DMS153 treated with DMSO at 0.1 percent for 48 hours (cell line): ENCODE data around the gene APOB.

ENCODE experiments used
- DNase-seq: peaks from one replicate; lab custom pipeline; 2025; ENCODE audit not compliant: unreplicated experiment; lab: John Stamatoyannopoulos, UW

The APOB gene

GRCh38 chr2:20986024-20986939 lies 57.6 kb downstream of the APOB start:
- DNase-seq, result no peak

DNA sequence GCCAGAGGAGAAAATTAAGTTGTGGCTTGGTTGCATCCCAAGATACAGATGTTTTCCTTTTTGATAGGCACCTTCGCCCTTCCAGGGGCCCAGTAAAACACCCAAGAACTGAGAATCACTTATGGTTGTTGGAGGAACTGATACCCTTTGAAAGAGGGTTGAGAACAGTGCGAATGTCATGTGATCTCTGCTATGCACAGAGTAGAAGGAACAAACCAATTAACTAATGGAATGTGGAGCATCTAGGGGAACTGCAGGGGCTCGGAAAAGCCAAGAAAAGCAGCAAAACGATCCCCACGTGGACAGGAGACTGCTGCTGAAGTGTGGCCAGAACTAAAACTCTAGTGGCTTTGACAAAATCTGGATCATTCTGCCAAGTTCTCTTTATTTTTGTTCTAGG lies 58.8 kb downstream of the APOB start:
- DNase-seq, result no peak

- DNase-seq, result no peak
Measured at GRCh38 chr2:20984408-20984807, 59.5 kb downstream of the APOB start.

DNA sequence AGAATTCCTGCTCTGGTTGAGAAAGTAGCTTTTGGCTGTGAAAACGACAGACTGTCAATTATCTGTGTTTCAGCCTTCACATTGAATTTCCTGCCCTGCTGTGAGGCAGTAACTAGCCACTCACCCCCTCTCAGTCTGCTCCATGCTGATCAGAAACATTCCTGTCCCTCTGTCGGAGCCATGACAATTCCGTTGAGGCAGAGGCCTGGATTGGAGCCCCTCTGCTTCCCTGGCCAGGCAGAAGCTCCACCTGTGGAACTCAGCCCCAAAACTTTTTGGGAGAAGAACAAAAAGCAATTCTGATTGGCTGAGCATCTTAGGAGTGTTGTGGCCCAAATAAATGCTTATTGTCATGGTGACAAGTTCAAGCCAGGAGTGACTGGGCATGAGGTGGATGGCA lies 60.0 kb downstream of the APOB start:
- no peak for DNase-seq

GRCh38 chr2:20982861-20983260 lies 61.0 kb downstream of the APOB start:
- DNase-seq, result no peak

DNA sequence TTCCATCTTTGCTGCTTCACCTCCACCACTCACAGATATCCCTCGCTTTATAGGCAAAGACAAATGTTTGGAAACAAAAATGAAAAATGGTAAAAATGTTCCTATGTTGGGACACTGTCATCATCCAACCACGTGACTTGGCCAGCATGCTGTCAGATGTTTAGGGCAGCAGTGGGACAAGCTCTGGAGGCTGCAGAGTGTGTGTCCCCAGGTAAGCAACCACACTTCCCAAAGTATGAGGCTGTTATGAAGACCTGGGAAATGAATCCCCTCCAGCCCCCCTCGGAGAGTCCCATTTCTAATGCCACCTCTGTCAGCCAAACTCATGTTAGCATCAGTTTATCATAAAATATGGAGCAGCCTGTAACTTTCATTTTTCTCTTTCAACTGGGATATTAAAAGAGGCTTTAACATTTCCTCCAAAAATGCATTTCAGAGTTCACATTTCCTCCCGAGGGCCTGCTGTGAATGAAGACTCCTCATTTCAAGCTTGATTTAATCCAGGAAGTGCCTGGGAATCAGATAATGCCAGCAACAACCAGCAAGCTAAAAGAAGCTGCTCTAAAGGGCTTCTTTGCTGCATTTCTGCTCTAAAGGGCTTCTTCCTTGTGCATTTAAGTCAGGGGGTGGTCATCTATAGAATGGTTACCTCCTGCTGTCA lies 66.2 kb downstream of the APOB start:
- DNase-seq, result no peak

DNA sequence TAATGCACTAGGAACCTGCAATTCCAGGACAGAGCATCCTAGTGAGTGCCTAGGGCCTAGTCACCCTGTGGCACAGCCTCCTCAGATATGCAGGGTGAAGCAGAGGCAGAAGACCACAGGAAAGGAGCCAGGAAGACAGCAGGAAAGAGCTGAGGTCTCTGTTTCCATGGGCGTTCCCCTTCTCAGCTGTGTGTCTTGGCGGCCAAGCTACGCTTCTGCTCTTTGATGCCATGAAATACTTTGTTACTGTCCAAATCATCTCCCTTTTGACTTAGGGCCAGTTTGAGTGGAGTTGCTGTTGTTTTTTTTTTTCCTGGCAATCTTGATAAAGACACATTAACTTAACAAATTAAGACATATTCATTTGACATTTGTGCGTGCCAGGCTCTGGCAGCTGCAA lies 67.3 kb downstream of the APOB start:
- no peak for DNase-seq

DNA sequence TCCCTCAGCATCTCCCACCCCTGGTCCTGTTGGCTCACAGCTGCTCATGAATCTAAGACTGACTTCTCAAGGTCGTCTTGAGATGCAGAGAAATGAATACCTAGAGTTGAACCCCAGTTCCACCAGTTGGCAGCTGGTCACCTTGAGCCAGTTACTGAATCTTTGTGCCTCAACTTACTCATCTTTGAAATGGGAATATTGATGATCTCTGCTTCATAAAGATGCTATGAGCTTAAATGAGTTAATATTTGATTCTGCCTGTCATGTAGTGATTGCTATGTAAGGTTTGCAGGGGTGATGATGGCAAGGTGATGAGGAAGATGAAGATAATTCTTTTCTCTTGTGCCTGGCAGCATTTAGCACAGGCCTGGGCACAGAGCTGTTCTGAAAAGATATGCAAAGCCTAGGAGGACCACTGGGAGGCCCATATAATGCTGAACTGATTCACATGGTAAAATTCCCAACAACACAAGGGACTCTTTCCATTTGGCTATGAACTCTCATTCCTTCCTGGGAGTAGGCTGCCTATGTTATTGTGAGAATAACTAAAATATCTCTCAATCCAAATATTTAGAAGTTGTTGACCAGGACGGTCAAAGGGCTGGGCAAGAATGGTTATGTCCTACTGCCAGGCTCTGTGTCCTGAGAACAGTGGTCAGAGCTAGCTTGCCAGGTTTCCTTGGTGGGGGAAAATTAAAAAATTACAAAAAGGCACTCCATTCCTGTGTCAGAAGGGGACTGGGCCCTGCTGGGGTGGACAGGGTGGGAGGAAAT lies 70.9 kb downstream of the APOB start:
- no peak for DNase-seq

DNA sequence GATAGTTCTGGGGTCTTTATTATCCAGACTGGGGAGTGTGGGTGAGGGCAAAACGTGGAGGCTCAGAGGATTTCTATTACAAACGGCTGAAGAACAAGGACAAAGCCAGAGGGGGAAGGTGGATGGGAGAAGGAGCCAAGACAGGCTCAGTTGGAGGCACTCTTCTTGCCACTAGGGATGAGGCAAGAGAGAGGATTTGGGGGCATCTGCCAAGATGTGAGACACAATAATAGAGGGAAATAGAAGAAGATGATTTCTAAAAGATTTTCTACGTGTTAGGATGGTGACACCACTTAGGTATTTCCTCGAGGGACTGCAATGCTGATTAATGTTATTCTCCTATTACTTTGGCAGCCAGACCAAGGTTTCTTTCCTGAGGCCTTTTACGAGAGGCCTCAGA lies 71.8 kb downstream of the APOB start:
- DNase-seq, result no peak

GRCh38 chr2:20970068-20970467 lies 73.8 kb downstream of the APOB start:
- no peak for DNase-seq

- no peak for DNase-seq
Measured at GRCh38 chr2:20966061-20966595, 77.7 kb downstream of the APOB start.

GRCh38 chr2:20965221-20965620 lies 78.7 kb downstream of the APOB start:
- no peak for DNase-seq

GRCh38 chr2:20963867-20964266 lies 80.0 kb downstream of the APOB start:
- DNase-seq, result no peak

DNA sequence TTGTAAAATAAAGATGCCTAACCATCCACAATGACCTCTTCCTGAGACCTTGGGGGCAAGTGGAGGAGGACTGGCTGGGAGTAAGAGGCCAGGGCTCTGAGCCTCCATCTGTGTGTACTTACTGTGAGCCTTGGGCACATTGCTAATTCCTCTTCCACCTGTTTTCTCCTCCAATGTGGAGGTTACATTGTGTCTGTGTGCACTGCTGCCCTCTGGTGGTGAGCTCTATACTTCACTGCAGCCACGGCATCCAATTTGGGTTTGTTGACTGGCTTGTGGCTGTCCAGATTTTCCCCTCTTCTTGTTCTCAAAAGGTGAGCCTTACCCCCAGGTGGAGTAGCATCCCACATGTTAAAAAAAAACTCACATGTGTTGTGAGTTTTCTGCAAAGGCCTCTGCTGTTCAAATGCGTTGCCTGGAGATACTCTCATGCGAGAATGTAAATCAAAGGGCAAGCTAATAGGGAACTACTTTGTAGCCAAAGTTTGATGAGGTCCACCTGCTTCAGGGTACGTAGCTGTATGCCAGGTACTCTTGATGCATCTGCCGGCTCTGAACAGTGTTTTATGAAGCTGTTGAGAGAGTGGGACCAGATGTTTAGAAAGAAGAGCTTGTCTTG lies 80.8 kb downstream of the APOB start:
- peak; percentile 28 for DNase-seq

DNA sequence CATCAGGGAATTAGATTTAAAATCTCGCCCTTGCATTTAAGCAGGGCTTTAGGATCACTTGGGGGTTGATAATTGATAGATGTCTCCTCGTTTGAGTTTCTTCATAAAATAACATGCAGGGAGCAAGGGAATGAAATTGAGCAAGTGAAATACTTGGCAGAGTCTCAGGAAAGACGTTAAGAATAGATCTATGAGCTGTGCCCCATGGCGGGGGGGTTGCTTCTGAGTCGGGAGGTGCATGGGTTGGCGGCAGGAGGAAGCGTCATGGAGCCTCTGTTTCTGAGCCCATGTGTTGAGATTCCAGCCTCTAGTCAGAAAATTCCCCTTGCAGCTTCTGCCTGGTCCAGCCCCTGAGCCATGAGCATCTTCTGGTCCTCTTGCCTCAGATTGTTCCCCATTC lies 82.0 kb downstream of the APOB start:
- no peak for DNase-seq

DNA sequence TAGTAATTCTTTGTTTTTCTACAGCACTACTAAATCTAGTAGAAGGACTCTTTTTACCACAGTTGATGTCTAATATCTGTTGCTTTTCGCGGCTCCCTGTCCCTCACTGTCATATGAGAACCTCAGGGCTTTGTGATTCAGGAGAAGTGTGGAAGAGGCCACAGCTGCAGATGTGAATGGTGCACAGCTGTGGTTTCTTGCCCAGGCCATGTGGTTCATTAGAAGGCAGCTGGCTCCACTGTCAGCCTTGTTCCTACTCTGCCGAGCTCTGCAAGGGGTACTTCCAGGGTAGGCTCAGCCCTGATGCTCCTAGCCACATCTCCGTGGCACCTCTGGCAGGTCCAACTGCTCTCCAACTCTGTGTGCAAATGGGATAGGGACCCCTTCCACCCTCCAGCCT lies 83.9 kb downstream of the APOB start:
- no peak for DNase-seq

- DNase-seq, result no peak
Measured at GRCh38 chr2:20959252-20959651, 84.6 kb downstream of the APOB start.

DNA sequence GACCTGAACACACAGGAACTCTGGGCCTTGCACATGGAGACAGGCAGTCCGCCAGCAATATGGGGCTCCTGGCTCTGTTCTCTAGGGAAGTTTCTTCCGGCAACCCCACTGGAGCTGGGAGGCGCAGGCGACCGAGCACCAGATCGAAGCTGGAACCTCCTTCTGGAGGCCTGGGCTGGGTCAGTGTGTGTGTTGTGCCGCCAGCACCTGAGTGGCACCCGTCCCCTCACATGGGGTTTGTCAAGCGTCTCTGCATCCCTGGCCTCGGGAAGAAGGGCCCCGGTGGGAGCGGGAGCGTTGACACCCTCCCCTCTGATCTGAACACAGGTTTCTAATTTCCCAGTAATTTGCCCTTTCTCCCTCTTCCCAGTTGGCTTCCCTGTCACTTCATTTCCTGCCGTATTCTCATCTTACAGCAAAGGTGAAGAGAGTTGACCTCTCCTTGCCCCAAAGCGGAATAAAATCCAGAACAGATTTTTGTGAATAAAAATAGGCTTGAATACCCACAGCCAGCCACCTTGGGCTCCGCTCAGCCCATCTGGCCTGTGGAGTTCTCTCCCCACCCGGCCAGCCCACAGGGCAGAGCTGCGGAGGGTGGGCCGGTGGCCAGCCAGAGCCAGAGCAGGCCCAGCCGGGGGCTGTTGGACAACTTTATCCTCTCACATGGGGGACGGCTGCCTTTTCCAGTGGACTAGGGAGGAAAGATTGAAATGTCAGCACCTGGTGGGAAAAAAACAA lies 85.9 kb downstream of the APOB start:
- no peak for DNase-seq

GRCh38 chr2:20955277-20956026 lies 88.4 kb downstream of the APOB start:
- DNase-seq, result no peak
